ENCODE data around the gene TRPV4.

The TRPV4 gene

GRCh38 chr12:109783135-109783964, 49.8 kb downstream of the TRPV4 start:
- no peak for TF ChIP-seq CTCF (conservative IDR thresholded peaks at IDR 0.05; ENCODE audit: control insufficient read depth, insufficient read depth, low read depth, low read length)
- DNase-seq (ENCODE audit: low read depth), result no peak
- no peak overlapping the region for H3K4me3 ChIP-seq (ENCODE audit: control insufficient read depth, low read depth, low read length)

DNA sequence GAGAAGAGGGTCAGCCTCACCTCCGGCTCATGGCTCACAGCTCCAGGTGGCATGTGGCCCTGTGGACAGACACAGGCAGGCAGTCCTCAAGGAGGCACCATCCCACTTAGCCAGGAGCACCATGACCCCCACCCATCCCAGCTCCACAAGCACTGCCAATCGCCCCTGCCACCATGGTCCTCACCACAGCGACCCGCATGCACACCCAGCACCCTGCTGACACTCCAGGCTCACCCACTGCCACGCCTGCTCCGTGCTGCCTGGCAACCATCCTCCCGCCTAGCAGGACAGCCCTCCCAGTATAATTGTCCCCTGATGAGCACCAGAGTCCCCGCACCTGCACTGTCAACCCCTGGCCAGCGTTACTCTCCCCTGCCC, 50.9 kb downstream of the TRPV4 start:
- TF ChIP-seq CTCF (conservative IDR thresholded peaks at IDR 0.05; ENCODE audit: control insufficient read depth, insufficient read depth, low read depth, low read length), result no peak
- no peak for DNase-seq (ENCODE audit: low read depth)
- no peak overlapping the region for H3K4me3 ChIP-seq (ENCODE audit: control insufficient read depth, low read depth, low read length)

GRCh38 chr12:109781668-109782325, 51.4 kb downstream of the TRPV4 start:
- no peak for TF ChIP-seq CTCF (conservative IDR thresholded peaks at IDR 0.05; ENCODE audit: control insufficient read depth, insufficient read depth, low read depth, low read length)
- H3K4me3 ChIP-seq (ENCODE audit: control insufficient read depth, low read depth, low read length), result no peak overlapping the region
- no peak for DNase-seq (ENCODE audit: low read depth)

DNA sequence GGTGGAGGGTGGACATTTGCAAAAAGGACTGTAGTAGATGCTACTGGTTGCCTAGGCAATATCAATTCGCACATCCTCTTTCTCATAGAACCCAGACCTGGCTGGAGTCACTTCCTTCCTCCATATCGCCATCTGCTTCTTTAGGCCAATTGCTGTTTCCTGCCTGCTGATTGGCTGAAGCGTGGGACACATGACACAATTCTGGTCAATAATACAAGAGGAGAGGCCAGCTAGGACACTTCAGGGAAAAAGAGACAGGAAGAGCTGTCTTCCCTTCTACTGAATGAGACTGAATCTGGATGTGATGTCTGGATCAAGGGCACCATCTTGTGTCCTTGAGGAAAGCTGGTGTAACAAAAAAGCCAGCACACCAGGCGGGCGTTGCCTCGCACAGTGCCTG, 53.8 kb downstream of the TRPV4 start:
- DNase-seq (ENCODE audit: low read depth), result no peak
- TF ChIP-seq CTCF (conservative IDR thresholded peaks at IDR 0.05; ENCODE audit: control insufficient read depth, insufficient read depth, low read depth, low read length), result no peak
- no peak overlapping the region for H3K4me3 ChIP-seq (ENCODE audit: control insufficient read depth, low read depth, low read length)

GRCh38 chr12:109778684-109779083, 54.5 kb downstream of the TRPV4 start:
- DNase-seq (ENCODE audit: low read depth), result no peak
- no peak for TF ChIP-seq CTCF (conservative IDR thresholded peaks at IDR 0.05; ENCODE audit: control insufficient read depth, insufficient read depth, low read depth, low read length)
- H3K4me3 ChIP-seq (ENCODE audit: control insufficient read depth, low read depth, low read length), result no peak overlapping the region

DNA sequence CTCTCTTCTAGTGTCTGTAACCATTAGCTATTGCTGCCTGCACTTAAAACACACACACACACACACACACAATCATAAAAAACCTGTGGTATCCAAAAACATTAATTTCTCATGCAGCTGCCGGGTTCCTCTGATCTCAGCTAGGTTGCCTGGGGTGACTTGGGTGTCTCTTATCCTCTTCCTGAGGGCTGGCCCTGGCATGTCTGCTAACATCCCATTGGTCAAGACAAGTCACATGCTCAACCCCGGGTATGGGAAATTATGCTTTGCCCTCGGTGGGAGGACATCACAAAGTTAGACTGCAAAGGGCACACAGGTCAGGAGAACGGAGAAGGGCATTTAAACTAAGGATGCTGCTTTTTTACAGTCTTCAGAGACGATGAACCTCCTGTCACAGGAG, 55.7 kb downstream of the TRPV4 start:
- peak; percentile 26 for DNase-seq (ENCODE audit: low read depth)
- TF ChIP-seq CTCF (conservative IDR thresholded peaks at IDR 0.05; ENCODE audit: control insufficient read depth, insufficient read depth, low read depth, low read length), result no peak

More for the DNA sequence above, 55.7 kb downstream of the TRPV4 start:
- no peak overlapping the region for H3K4me3 ChIP-seq (ENCODE audit: control insufficient read depth, low read depth, low read length)
